Measurements from ENCODE around the gene SDC3. TPM values are rescaled to one million over a fixed set of nuclear protein-coding genes. Genes with fewer than 3 reads are reported as not detected.

The SDC3 gene
- total and polyA plus RNA-seq, 8 donors, result 29.8 to 65.2 (median 46.0) TPM

DNA sequence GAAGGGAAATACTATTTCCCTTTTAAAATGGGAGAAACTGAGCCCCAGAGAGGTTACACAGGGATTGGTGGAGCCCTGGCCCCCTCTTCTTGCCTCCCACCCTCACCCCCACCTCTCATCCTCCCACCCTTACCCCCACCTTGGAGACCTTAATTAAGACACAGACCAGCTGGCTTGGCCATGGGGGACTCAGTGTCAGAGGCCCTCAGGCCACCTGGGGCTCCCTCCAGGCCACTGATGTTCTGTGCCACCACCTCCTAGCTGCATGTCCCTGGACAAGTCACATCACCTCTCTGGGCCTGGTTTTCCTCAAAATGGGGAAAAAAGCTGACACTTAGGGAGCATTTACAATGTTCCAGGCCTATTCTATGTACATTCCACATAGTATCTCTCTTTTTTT is 51.5 kb downstream of the SDC3 start:
- DNase-seq (no peak), ATAC-seq (no peak)
- intact Hi-C loops (cut with DNase I), result no loop called here
- H3K4me1 ChIP-seq, result peaks cover 0 to 6% of the 10 kb centered on the region in 2 donors
- no peak overlapping the region for H3K27ac ChIP-seq
- TF ChIP-seq, protein P1, sequence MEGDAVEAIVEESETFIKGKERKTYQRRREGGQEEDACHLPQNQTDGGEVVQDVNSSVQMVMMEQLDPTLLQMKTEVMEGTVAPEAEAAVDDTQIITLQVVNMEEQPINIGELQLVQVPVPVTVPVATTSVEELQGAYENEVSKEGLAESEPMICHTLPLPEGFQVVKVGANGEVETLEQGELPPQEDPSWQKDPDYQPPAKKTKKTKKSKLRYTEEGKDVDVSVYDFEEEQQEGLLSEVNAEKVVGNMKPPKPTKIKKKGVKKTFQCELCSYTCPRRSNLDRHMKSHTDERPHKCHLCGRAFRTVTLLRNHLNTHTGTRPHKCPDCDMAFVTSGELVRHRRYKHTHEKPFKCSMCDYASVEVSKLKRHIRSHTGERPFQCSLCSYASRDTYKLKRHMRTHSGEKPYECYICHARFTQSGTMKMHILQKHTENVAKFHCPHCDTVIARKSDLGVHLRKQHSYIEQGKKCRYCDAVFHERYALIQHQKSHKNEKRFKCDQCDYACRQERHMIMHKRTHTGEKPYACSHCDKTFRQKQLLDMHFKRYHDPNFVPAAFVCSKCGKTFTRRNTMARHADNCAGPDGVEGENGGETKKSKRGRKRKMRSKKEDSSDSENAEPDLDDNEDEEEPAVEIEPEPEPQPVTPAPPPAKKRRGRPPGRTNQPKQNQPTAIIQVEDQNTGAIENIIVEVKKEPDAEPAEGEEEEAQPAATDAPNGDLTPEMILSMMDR (IDR thresholded peaks at IDR 0.05), result no peak
- H3K27me3 ChIP-seq, result no peaks in the 10 kb centered on the region
- H3K4me3 ChIP-seq, result no peak overlapping the region
- H3K9me3 ChIP-seq, result no peaks in the 10 kb centered on the region
- H3K36me3 ChIP-seq, result no peaks in the 10 kb centered on the region

DNA sequence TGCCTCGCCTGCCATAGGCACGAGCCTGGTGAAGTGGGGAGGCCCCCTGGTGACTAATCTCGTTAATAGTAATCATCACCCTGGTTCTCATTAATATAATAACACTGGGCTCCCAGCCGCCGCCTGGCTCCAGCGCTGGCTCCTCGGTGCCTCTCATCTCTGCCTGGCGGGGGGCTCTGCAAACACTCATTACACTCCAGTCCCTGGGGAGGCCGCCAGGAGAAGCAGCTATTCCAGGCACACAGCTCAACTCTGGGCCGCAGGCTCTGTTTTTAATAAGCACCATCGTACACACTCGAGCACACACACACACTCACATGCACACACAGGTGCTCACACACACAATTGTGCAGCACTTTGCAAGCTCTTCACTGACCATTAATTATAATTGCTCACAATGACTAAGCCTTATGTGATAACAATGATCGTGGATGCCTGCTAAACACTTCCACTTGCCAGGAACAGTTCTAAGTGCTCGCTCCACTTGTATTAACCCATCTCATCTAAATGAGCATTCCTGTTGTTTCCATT is 52.2 kb downstream of the SDC3 start:
- ATAC-seq, result peak; percentile 31
- DNase-seq, result no peak
- Histone ChIP-seq H3K9me3 (no peaks in the 10 kb centered on the region), H3K4me1 (peaks cover 0 to 11% of the 10 kb centered on the region in 2 donors), H3K36me3 (no peaks in the 10 kb centered on the region), H3K4me3 (no peak overlapping the region), H3K27ac (no peak overlapping the region), H3K27me3 (no peaks in the 10 kb centered on the region)
- intact Hi-C loops (cut with DNase I), result no loop called here
- TF ChIP-seq, protein P1 (IDR thresholded peaks at IDR 0.05), result no peak

DNA sequence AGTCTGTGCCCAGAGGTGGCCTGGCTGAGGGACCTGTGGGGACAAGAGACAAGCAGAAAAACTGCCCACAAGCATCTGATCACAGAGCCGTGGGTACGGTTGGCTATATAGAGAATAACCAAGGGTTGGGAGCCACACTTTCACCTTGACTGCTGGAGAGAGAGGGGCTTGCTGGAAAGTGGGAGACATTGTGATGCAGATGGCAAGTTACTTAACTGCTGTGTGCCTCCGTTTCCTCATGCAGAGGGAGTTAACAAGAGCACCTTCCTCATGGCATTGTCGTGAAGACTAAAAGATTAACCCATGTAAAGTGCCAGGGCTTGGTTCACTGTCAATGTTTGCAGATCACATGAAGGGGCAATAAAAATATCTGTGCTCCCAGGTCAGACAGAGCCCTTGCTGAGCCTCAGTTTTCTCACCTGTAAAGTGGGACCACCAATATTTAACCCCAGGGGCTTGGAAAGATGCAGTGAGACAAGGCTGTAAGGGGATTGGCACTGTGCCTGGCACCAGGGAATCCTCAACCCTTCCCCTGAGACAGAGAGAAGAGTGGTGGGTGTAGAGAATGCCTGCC is 52.8 kb downstream of the SDC3 start:
- no peaks in the 10 kb centered on the region for H3K27me3 ChIP-seq
- ATAC-seq (no peak), DNase-seq (no peak)
- H3K36me3 ChIP-seq, result no peaks in the 10 kb centered on the region
- no peaks in the 10 kb centered on the region for H3K9me3 ChIP-seq
- intact Hi-C loops (cut with DNase I), result no loop called here
- no peak overlapping the region for H3K4me3 ChIP-seq
- H3K27ac ChIP-seq, result no peak overlapping the region
- peaks cover 0 to 11% of the 10 kb centered on the region in 2 donors for H3K4me1 ChIP-seq
- TF ChIP-seq, protein P1 (IDR thresholded peaks at IDR 0.05), result no peak

DNA sequence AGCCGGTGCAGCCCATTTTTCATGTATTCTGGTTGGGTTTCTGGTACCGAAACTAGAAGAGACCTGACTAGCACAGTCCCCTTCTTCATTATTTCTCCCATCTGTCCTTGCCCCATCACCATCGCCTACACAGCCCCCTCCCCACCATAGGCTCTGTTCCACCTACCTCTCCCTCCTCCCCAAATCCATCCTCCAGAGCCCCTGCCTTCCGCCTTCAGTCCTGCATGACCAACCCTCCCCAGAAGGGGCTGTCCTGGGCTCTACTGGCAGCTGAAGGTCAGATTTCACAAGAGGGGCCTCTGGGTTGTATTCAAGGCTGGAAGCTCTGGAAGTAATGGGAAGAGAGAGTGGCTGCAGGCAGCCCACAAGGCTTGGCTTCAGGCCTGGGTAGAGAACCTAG is 55.2 kb downstream of the SDC3 start:
- no peak for ATAC-seq
- TF ChIP-seq, protein P1 (IDR thresholded peaks at IDR 0.05), result no peak
- Histone ChIP-seq H3K27me3 (no peaks in the 10 kb centered on the region), H3K27ac (no peak overlapping the region), H3K4me1 (peaks cover 0 to 11% of the 10 kb centered on the region in 2 donors), H3K4me3 (no peak overlapping the region), H3K9me3 (no peaks in the 10 kb centered on the region), H3K36me3 (no peaks in the 10 kb centered on the region)
- intact Hi-C loops (cut with DNase I), result no loop called here
- DNase-seq, result no peak

DNA sequence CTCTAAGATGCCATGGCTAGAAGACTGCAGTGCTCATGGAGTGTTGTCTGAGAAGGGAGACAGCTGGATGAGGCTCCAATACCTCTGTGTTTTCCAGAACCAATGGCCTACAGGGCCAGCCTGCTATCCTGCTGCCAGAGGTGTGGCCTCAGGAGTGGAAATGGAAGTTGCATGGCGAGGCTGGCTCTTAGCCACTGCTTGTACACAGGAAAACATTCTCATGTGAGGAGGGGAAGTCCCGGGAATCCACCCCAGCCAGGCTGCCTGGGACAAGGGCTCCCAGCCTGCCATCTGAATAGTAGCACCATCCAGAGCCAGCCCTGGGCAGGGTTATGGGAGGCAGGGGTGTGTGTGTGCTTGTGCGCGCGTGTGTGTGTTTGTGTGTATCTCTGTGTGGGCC is 56.5 kb downstream of the SDC3 start:
- TF ChIP-seq, protein P1 (IDR thresholded peaks at IDR 0.05), result no peak
- intact Hi-C loops (cut with DNase I), result no loop called here
- H3K4me3 ChIP-seq, result no peak overlapping the region
- H3K27ac ChIP-seq, result no peak overlapping the region
- peak; percentile 82 for ATAC-seq
- peaks cover 0 to 14% of the 10 kb centered on the region in 2 donors for H3K4me1 ChIP-seq
- no peaks in the 10 kb centered on the region for H3K36me3 ChIP-seq
- no peaks in the 10 kb centered on the region for H3K9me3 ChIP-seq
- DNase-seq, result peak in 3 of 4 donors; percentile 73 to 84 (median 83)
- H3K27me3 ChIP-seq, result peaks cover 0 to 10% of the 10 kb centered on the region in 2 donors
